Thyroid gland (tissue), 4 donors: ENCODE data around the gene GPR173. TPM values are rescaled to one million over a fixed set of nuclear protein-coding genes. Genes with fewer than 3 reads are reported as not detected.

Experiments
- DNase-seq, 2 donors: peaks; one replicate each; pipeline ENCODE4 v3.0.0-alpha.2; 2019
- H3K27ac ChIP-seq, 3 donors: fragments of 200-600 bp; sonication (generic); 1 replicate in 2 of 3; 2 replicates in 1 of 3; pipeline ENCODE4 v1.5.1; 2016 to 2019; ENCODE audit warnings: mild to moderate bottlenecking in 1 of 3, moderate library complexity in 1 of 3
- H3K27me3 ChIP-seq: fragments of 200-600 bp; sonication (generic); one replicate; pipeline ENCODE4 v1.5.1; 2019
- H3K36me3 ChIP-seq, 2 donors: fragments of 200-600 bp; sonication (generic); one replicate each; pipeline ENCODE4 v1.5.1; 2016 to 2019
- H3K4me1 ChIP-seq, 2 donors: fragments of 200-600 bp; sonication (generic); one replicate each; pipeline ENCODE4 v1.5.1; 2017 to 2019
- H3K4me3 ChIP-seq, 3 donors: fragments of 200-600 bp; sonication (generic); replicated peaks in 1 of 3; 1 replicate in 2 of 3; 2 replicates in 1 of 3; pipeline ENCODE4 v1.5.1; 2016; ENCODE audit warnings: mild to moderate bottlenecking in 1 of 3
- H3K9me3 ChIP-seq: fragments of 200-600 bp; sonication (generic); one replicate; pipeline ENCODE4 v1.5.1; 2017
- POLR2A ChIP-seq, 2 donors: fragments of 450-650 bp; IDR thresholded peaks; one replicate each; pipeline ENCODE4 v1.6.1; 2017; ENCODE audit warnings: antibody characterized with exemption in 2 of 2, mild to moderate bottlenecking in 2 of 2, moderate library complexity in 1 of 2
- WGBS, 2 donors: methylation state at CpG; one replicate each; pipeline ENCODE4 v1.1.5; 2017; 5-methylcytosine and 5-hydroxymethylcytosine counted together
- intact Hi-C: fragments of 100-400 bp; cut with DNase I; formaldehyde crosslinking; loops from one replicate; pipeline ENCODE4 v1.15.1; 2023
- total RNA-seq, 4 donors: library from RNA; depleted of rRNA; stranded (reverse); fragments of >200 nt; gene quantifications; one replicate each; pipeline ENCODE4 v1.2.3, GENCODE V29; 2016
- TF ChIP-seq, protein P1 (sequence below), 6 experiments: fragments of 200-600 bp in 3 of 6; fragments of 450-650 bp in 3 of 6; sonication (generic) in 3 of 6; IDR thresholded peaks; one replicate each; pipeline ENCODE4 v1.5.1; 2016 to 2019; ENCODE audit warnings: antibody characterized with exemption in 6 of 6, mild to moderate bottlenecking in 2 of 6, inconsistent platforms in 1 of 6, moderate library complexity in 1 of 6

The GPR173 gene
- total RNA-seq, 4 donors from 2014 or later: 0.78 to 1.3 (median 1.1) TPM

DNA sequence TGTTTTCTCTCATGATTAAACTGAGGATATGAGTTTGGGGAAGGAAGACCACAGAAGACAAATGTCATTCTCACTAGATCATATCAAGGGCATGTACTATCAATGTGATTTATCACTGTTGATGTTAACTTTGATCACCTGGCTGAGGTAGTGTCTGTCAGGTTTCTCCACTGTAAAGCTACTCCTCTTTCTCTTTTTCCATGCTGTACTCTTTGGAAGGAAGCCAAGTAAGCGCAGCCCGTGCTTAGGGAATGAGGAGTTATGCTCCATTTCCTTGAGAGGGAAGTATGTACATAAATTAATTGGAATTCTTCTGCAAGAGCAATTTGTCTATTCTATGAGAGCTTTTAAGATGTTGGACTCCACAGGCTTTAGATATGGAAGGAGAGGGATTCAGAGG, 41.3 kb downstream of the GPR173 start:
- Histone ChIP-seq H3K4me3 (no peak overlapping the region), H3K27me3 (no peaks in the 10 kb centered on the region), H3K36me3 (peaks cover 0 to 7% of the 10 kb centered on the region in 2 donors), H3K4me1 (peaks cover 0 to 10% of the 10 kb centered on the region in 2 donors), H3K27ac (no peak overlapping the region), H3K9me3 (no peaks in the 10 kb centered on the region)
- intact Hi-C loops: no loop called here
- TF ChIP-seq, protein P1, sequence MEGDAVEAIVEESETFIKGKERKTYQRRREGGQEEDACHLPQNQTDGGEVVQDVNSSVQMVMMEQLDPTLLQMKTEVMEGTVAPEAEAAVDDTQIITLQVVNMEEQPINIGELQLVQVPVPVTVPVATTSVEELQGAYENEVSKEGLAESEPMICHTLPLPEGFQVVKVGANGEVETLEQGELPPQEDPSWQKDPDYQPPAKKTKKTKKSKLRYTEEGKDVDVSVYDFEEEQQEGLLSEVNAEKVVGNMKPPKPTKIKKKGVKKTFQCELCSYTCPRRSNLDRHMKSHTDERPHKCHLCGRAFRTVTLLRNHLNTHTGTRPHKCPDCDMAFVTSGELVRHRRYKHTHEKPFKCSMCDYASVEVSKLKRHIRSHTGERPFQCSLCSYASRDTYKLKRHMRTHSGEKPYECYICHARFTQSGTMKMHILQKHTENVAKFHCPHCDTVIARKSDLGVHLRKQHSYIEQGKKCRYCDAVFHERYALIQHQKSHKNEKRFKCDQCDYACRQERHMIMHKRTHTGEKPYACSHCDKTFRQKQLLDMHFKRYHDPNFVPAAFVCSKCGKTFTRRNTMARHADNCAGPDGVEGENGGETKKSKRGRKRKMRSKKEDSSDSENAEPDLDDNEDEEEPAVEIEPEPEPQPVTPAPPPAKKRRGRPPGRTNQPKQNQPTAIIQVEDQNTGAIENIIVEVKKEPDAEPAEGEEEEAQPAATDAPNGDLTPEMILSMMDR (IDR thresholded peaks at IDR 0.05): no peak
- no peak for TF ChIP-seq POLR2A (IDR thresholded peaks at IDR 0.05)
- no peak for DNase-seq
- 59 to 66% methylated on average over 2 of the region's 2 CpGs for WGBS, 2 donors

DNA sequence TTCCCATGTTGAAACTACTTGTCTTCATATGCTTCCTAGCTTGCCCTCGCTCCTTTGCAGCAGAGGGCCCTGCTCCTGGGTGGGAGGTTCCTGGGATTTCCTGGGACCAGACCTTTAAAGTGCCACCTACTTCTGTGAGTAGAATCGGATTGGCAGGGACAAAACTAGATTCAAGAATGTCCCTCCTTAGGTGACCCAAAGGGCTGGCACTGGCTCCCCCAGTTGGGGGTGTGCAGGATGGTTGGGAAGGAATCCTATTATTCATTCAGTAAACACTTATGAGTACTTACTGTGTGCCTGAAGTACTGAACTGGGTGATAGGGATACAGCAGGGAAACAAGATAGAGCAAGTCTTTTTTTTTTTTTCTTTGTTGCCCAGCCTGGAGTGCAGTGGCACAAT, 42.8 kb downstream of the GPR173 start:
- WGBS, 2 donors: 86 to 100% methylated on average over 2 of the region's 2 CpGs
- Histone ChIP-seq H3K4me3 (no peak overlapping the region), H3K4me1 (peaks cover 0 to 4% of the 10 kb centered on the region in 2 donors), H3K36me3 (no peaks in the 10 kb centered on the region), H3K27me3 (no peaks in the 10 kb centered on the region), H3K27ac (no peak overlapping the region), H3K9me3 (no peaks in the 10 kb centered on the region)
- intact Hi-C loops: no loop called here
- no peak for DNase-seq
- no peak for TF ChIP-seq POLR2A (IDR thresholded peaks at IDR 0.05)
- TF ChIP-seq, protein P1 (IDR thresholded peaks at IDR 0.05): no peak

DNA sequence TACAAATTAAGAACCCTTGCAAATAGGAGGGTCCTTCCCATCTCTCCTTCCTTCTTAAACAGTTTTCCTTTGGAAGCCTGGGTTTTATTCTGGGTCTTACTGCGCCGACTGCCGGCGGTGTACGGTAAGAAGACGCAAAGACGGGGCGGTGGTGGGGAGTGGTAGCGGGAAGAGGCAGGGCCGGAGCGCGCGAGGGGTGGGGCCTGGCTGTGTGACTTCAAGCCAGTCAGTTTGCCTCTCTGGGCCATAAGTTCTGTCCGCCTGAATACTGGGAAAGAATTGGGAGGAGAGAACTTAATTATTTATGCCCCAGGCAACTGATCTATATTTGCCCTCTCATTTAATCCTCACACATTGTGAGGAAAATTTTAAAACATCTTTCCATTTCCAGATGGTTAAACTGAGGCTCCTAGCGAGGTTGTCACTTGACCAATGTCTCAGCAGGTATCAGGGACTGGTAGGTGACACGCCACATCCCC, 44.6 kb downstream of the GPR173 start:
- WGBS, 2 donors: 0 to 1% methylated on average over 3 to 15 of the region's 16 CpGs
- DNase-seq: peak; percentile 77 to 80

DNA sequence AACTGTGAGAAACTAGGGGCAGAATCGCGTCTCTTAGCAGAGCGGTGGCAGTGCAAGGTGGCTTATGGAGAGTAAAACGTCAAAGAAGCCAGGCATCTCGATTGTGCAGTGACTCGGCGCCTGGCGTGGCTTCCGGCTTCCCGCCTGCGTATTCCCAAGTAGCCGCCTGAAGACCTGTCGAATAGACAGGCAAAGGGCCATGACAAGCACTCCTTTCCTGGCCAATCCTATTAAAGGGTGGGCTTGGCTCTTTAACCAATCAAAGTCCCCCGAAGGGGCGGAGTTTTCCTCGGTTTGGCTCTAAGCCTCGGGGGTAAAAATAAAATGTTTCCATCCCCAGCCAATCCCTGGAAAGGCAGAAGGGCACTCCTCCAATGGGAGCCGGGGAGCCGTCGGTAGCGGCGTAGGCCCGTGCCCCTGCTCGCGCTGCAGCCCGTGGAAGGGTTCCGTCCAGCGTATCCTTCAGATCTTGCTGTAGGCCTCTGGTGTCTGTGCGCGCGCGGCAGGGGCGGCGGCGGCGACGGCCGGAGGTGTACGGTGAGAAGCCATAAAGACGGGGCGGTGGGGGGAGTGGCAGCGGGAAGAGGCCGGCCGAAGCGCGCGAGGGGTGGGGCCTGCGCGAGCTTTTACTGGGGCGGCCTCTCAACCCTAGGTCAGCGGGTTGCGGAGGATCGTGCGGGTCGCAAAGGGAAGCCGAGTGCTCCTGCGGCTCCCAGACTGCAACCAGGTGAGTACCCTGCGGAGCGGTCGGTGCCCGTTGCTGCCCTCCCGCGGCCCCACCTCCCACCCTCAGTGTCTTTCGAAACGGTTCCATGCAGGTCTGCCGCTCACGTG, 45.4 kb downstream of the GPR173 start, which contains the start of gene KANTR:
TSS of gene KANTR (plus strand) at position 395 of the 834 bp plus-strand sequence. CDS start 30,131 bp downstream, outside the sequence.
- Histone ChIP-seq H3K27ac (peak within 1 kb of the TSS; percentile 78 to 86 (median 86)), H3K27me3 (no peaks in the 10 kb centered on the region), H3K4me3 (peak within 1 kb of the TSS; percentile 20 to 46 (median 42)), H3K36me3 (no peaks in the 10 kb centered on the region), H3K9me3 (no peaks in the 10 kb centered on the region), H3K4me1 (no peaks in the 10 kb centered on the region)
- peak; percentile 89 for DNase-seq
- intact Hi-C loops: loop anchor here (2.0 kb wide), 1 partner anchor 23 kb away; no protein-coding TSS in a partner anchor
- peak in 1 of 2 donors; percentile 63 for TF ChIP-seq POLR2A (IDR thresholded peaks at IDR 0.05)
- TF ChIP-seq, protein P1 (IDR thresholded peaks at IDR 0.05): no peak
- 0 to 2% methylated on average over 10 to 19 of the region's 67 CpGs for WGBS, 2 donors

More for the DNA sequence above, 44.6 kb downstream of the GPR173 start:
- Histone ChIP-seq H3K27ac (peak overlapping the region; percentile 78 to 86 (median 86)), H3K9me3 (no peaks in the 10 kb centered on the region), H3K4me1 (peaks cover 0 to under 1% of the 10 kb centered on the region in 2 donors), H3K4me3 (peak overlapping the region in 2 of 3 donors; percentile 28 to 46), H3K36me3 (no peaks in the 10 kb centered on the region), H3K27me3 (no peaks in the 10 kb centered on the region)
- intact Hi-C loops: loop anchor here (2.0 kb wide), 1 partner anchor 22 kb away; no protein-coding TSS in a partner anchor
- TF ChIP-seq POLR2A (IDR thresholded peaks at IDR 0.05): no peak
- TF ChIP-seq, protein P1 (IDR thresholded peaks at IDR 0.05): peak in 5 of 6 experiments; percentile 26 to 58 (median 51)

DNA sequence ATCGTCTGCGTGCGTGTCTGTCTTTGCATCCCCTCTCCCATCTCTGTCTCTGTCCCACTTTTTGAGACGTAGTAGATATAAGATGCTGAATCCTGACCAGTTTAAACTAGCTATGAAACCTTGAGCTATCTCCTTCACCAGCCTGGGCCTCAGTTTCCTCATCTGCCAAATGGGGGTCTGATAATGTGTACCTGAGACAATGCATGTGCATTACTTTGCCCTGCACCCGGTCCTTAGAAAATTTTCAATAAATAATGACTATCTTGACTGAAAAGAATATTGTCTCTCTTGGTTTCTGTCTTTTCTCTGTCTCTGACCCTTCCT, 46.0 kb downstream of the GPR173 start:
- WGBS, 2 donors: 1% methylated on average over 5 of the region's 5 CpGs
- H3K27ac ChIP-seq: peak overlapping the region; percentile 77 to 86 (median 81)
- intact Hi-C loops: no loop called here
- H3K4me3 ChIP-seq: peak overlapping the region; percentile 20 to 46 (median 42)
- no peaks in the 10 kb centered on the region for H3K27me3 ChIP-seq
- H3K4me1 ChIP-seq: no peaks in the 10 kb centered on the region
- TF ChIP-seq, protein P1 (IDR thresholded peaks at IDR 0.05): no peak
- no peak for TF ChIP-seq POLR2A (IDR thresholded peaks at IDR 0.05)
- H3K9me3 ChIP-seq: no peaks in the 10 kb centered on the region
- no peaks in the 10 kb centered on the region for H3K36me3 ChIP-seq
- no peak for DNase-seq
